ENCODE measurements around the gene RAET1E.
"Not testable (repeated sequence)": the region's sequence is repeated elsewhere in the genome, so short reads cannot be mapped to it uniquely, and the experiment has no call there.

The RAET1E gene

GRCh38 chr6:149897855-149898744 lies at the start of gene RAET1E:
TSS of gene RAET1E (minus strand) at chr6:149898113. CDS start at chr6:149890901, 7,212 bp downstream.
- DNase-seq (ENCODE audit: low read depth in 2 of 2), result no peak

- DNase-seq (ENCODE audit: low read depth in 2 of 2), result not testable (repeated sequence)
These were observed 49.6 kb upstream of the RAET1E start for GRCh38 chr6:149947533-149947932.

- not testable (repeated sequence) for DNase-seq (ENCODE audit: low read depth in 2 of 2)
These were observed 48.7 kb upstream of the RAET1E start for GRCh38 chr6:149946631-149947030.

- DNase-seq (ENCODE audit: low read depth in 2 of 2), result not testable (repeated sequence)
These were observed 47.4 kb upstream of the RAET1E start for GRCh38 chr6:149945276-149945675.

- DNase-seq (ENCODE audit: low read depth in 2 of 2), result not testable (repeated sequence)
These were observed 45.4 kb upstream of the RAET1E start for GRCh38 chr6:149943321-149943720.

- DNase-seq (ENCODE audit: low read depth in 2 of 2), result no peak
These were observed 44.5 kb upstream of the RAET1E start for GRCh38 chr6:149942461-149942829.

GRCh38 chr6:149941583-149942460 lies 43.9 kb upstream of the RAET1E start, which contains the start of gene ULBP2:
TSS of gene ULBP2 (plus strand) at chr6:149942014. CDS start at chr6:149942073, 59 bp downstream.
- DNase-seq (ENCODE audit: low read depth in 2 of 2), result peak; percentile 88

- no peak for DNase-seq (ENCODE audit: low read depth in 2 of 2)
These were observed 42.7 kb upstream of the RAET1E start for GRCh38 chr6:149940672-149940982.

GRCh38 chr6:149939909-149940671 lies 42.2 kb upstream of the RAET1E start:
- no peak for DNase-seq (ENCODE audit: low read depth in 2 of 2)

GRCh38 chr6:149939356-149939648 lies 41.4 kb upstream of the RAET1E start:
- no peak for DNase-seq (ENCODE audit: low read depth in 2 of 2)

GRCh38 chr6:149938571-149939355 lies 40.9 kb upstream of the RAET1E start:
- DNase-seq (ENCODE audit: low read depth in 2 of 2), result no peak

- DNase-seq (ENCODE audit: low read depth in 2 of 2), result not testable (repeated sequence)
These were observed 40.2 kb upstream of the RAET1E start for GRCh38 chr6:149938013-149938570.

- DNase-seq (ENCODE audit: low read depth in 2 of 2), result no peak
These were observed 38.8 kb upstream of the RAET1E start for GRCh38 chr6:149936743-149937142.

- no peak for DNase-seq (ENCODE audit: low read depth in 2 of 2)
These were observed 37.8 kb upstream of the RAET1E start for GRCh38 chr6:149935668-149936067.

- no peak for DNase-seq (ENCODE audit: low read depth in 2 of 2)
These were observed 37.3 kb upstream of the RAET1E start for GRCh38 chr6:149935246-149935645.

- DNase-seq (ENCODE audit: low read depth in 2 of 2), result peak; percentile 33 to 39
These were observed 36.6 kb upstream of the RAET1E start for GRCh38 chr6:149934249-149935156.

GRCh38 chr6:149933461-149933860 lies 35.5 kb upstream of the RAET1E start:
- no peak for DNase-seq (ENCODE audit: low read depth in 2 of 2)

GRCh38 chr6:149933036-149933435 lies 35.1 kb upstream of the RAET1E start:
- DNase-seq (ENCODE audit: low read depth in 2 of 2), result no peak

GRCh38 chr6:149931501-149931900 lies 33.6 kb upstream of the RAET1E start:
- no peak for DNase-seq (ENCODE audit: low read depth in 2 of 2)

GRCh38 chr6:149929422-149929821 lies 31.5 kb upstream of the RAET1E start:
- no peak for DNase-seq (ENCODE audit: low read depth in 2 of 2)
